Colonic mucosa (tissue), 4 donors: ENCODE results near the gene CCDC197. TPM values are rescaled to one million over a fixed set of nuclear protein-coding genes. Genes with fewer than 3 reads are reported as not detected.

Source experiments
- DNase-seq: peaks from one replicate; pipeline ENCODE4 v3.0.0-alpha.2; 2020
- H3K27ac ChIP-seq: fragments of 200-600 bp; one replicate; pipeline ENCODE4 v1.8.0; 2021
- H3K27me3 ChIP-seq: fragments of 200-600 bp; one replicate; pipeline ENCODE4 v1.8.0; 2021
- H3K36me3 ChIP-seq: fragments of 200-600 bp; one replicate; pipeline ENCODE4 v1.8.0; 2021
- H3K4me1 ChIP-seq: fragments of 200-600 bp; one replicate; pipeline ENCODE4 v1.8.0; 2021; ENCODE audit warnings: mild to moderate bottlenecking
- H3K4me3 ChIP-seq: fragments of 200-600 bp; one replicate; pipeline ENCODE4 v1.8.0; 2021
- H3K9ac ChIP-seq, 2 donors: one replicate each; pipeline ENCODE4 v1.7.0; 2013; ENCODE audit warnings: control low read depth in 2 of 2, low read depth in 2 of 2, low read length in 2 of 2
- H3K9me3 ChIP-seq: fragments of 200-600 bp; one replicate; pipeline ENCODE4 v1.8.0; 2021
- intact Hi-C: fragments of 100-400 bp; cut with DNase I; formaldehyde crosslinking; loops from one replicate; pipeline ENCODE4 v1.14.1; 2022
- total RNA-seq, 2 donors: library from RNA; stranded (reverse); fragmentation: NEBNext Ultra II Directional in 1 of 2; extraction: Animal tissue kit (Norgen Biotek cat#: 25700) in 1 of 2; gene quantifications; one replicate each; pipeline ENCODE4 v1.2.1, GENCODE V29; 2021
- TF ChIP-seq, protein P1 (sequence below): fragments of 200-600 bp; IDR thresholded peaks from one replicate; pipeline ENCODE4 v1.8.0; 2022; ENCODE audit warnings: antibody characterized with exemption, mild to moderate bottlenecking
- donor health status: healthy.
- donor health status: DM: no; HTN: no; CAD: no.
- donor health status: DM: no; HTN: no; CAD: no.

The CCDC197 gene
- total RNA-seq, 2 donors from 2014 or later, result not detected

DNA sequence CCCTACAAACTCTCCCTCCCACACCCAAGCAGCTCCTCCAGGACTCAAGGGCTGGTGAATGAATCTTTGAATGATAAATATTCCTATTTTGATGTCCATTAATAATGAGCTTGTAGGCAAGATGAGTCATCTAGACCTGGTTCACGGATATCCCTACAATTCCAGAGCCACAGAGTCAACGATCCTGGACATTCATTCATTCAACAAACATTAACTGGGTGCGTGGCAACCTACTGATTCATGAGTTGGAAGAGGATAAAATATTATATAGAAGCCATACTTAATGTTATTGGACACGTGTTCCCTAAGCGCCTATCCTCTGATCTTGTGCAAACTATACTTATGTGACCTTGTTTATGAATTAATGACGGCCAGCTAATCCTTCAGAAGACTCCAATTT is 28.6 kb downstream of the CCDC197 start:
- intact Hi-C loops, result no loop called here
- H3K4me1 ChIP-seq, result no peaks in the 10 kb centered on the region
- H3K27me3 ChIP-seq, result no peaks in the 10 kb centered on the region
- peak overlapping the region; percentile 79 for H3K4me3 ChIP-seq
- H3K9me3 ChIP-seq, result no peaks in the 10 kb centered on the region
- DNase-seq, result no peak
- no peak overlapping the region for H3K9ac ChIP-seq
- TF ChIP-seq, protein P1, sequence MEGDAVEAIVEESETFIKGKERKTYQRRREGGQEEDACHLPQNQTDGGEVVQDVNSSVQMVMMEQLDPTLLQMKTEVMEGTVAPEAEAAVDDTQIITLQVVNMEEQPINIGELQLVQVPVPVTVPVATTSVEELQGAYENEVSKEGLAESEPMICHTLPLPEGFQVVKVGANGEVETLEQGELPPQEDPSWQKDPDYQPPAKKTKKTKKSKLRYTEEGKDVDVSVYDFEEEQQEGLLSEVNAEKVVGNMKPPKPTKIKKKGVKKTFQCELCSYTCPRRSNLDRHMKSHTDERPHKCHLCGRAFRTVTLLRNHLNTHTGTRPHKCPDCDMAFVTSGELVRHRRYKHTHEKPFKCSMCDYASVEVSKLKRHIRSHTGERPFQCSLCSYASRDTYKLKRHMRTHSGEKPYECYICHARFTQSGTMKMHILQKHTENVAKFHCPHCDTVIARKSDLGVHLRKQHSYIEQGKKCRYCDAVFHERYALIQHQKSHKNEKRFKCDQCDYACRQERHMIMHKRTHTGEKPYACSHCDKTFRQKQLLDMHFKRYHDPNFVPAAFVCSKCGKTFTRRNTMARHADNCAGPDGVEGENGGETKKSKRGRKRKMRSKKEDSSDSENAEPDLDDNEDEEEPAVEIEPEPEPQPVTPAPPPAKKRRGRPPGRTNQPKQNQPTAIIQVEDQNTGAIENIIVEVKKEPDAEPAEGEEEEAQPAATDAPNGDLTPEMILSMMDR, result no peak
- H3K27ac ChIP-seq, result no peak overlapping the region
- no peaks in the 10 kb centered on the region for H3K36me3 ChIP-seq

DNA sequence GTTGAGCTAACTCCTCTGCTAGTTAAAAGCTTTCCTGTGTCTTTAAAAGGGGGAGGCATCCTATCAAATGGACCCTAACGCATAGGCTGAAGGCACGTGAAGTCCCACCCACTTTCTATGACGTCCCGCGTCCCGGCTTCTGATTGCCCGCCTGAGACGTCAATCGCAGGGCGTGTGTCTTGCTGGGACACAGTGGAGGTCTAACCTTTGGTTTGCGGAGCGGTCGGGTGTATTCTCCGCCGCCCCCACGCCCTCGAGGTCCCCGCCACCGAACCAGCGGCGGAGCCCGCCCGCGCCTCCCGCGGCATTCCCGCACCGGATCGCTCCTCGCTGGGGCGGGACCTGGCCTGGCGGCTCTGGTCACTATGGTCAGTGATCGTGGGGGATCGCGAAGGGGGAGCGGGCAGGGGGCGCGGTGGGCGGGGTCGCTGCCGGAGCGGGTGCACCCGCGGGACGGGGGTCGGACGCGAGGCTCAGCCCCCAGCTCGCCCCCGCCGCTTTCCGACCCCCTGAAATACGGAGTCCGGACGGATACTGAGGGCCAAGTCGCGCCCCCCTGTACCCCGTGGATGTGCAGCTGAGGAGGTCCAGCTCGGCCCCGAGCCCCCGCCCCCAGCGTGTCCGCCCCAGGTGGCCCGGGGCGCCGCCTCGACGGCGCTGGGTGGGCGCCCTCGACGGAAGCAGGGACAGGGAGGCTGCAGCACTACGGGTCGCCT is 29.2 kb downstream of the CCDC197 start, which contains the start of gene OTUB2:
Gene OTUB2, plus strand, starts transcription at position 168 of the 716 bp plus-strand sequence. Its CDS starts 198 bp downstream, at position 366.
- Histone ChIP-seq H3K9ac (peak within 1 kb of the TSS; percentile 38 to 52), H3K27ac (no peak within 1 kb of the TSS)
- intact Hi-C loops, result no loop called here

GRCh38 chr14:94026889-94027469 is 29.9 kb downstream of the CCDC197 start:
- TF ChIP-seq, protein P1, result no peak
- peak overlapping the region in 1 of 2 donors; percentile 52 for H3K9ac ChIP-seq
- intact Hi-C loops, result no loop called here

More for the DNA sequence above, 29.2 kb downstream of the CCDC197 start, which contains the start of gene OTUB2:
- DNase-seq, result peak; percentile 99
- peak within 1 kb of the TSS; percentile 79 for H3K4me3 ChIP-seq
- TF ChIP-seq, protein P1, result no peak
- no peaks in the 10 kb centered on the region for H3K36me3 ChIP-seq
- H3K27me3 ChIP-seq, result no peaks in the 10 kb centered on the region
- H3K4me1 ChIP-seq, result no peaks in the 10 kb centered on the region
- no peaks in the 10 kb centered on the region for H3K9me3 ChIP-seq

DNA sequence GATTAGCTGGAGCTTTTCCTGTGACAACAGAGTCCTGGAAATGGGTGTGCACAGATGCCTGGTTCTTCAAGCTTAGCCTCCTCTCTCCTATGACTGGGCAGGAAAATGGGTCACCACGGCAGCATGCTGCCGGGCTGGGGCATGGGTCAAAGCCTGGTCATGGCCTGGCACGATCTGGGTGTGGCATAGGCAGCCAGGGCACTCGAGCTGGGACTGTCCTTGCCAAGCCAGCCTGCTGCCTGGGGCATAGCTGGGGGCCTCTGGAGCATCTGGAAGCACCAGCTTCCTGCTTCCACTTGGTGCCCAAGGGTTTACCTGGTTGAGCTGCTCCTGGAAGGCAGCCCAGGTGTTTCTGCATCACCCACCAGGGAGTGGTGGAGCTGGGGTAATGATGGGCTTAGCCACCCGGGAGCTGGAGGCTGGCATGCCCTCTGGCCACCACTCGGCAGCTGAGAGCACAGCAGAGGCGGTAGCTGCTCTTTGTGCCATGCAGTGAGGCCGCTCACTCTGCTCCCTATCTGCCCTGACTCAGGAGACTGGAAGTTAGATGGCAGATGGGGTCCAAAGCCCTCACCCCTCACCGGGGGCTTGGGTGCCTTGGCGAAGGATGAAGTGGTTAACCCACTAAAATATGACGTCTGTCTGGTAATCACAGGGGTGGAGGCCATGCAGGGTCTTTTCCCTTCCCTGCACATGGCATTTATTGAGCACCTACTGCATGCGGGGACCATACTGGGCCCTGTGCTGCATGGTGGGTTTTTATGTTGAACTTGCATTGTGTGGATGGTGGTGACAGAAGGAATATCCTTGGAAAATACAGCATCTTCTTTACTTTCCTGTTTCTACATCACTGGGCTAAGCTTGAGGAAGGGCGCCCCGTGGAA is 30.7 kb downstream of the CCDC197 start:
- no peak overlapping the region for H3K4me3 ChIP-seq
- no peaks in the 10 kb centered on the region for H3K27me3 ChIP-seq
- no peaks in the 10 kb centered on the region for H3K36me3 ChIP-seq
- intact Hi-C loops, result no loop called here
- TF ChIP-seq, protein P1, result no peak
- H3K4me1 ChIP-seq, result no peaks in the 10 kb centered on the region
- H3K9me3 ChIP-seq, result no peaks in the 10 kb centered on the region
- DNase-seq, result no peak
- no peak overlapping the region for H3K9ac ChIP-seq
- H3K27ac ChIP-seq, result no peak overlapping the region

More at GRCh38 chr14:94026889-94027469, 29.9 kb downstream of the CCDC197 start:
- H3K36me3 ChIP-seq, result no peaks in the 10 kb centered on the region
- no peaks in the 10 kb centered on the region for H3K4me1 ChIP-seq
- H3K27ac ChIP-seq, result no peak overlapping the region
- no peaks in the 10 kb centered on the region for H3K27me3 ChIP-seq
- H3K4me3 ChIP-seq, result peak overlapping the region; percentile 79
- no peaks in the 10 kb centered on the region for H3K9me3 ChIP-seq
- DNase-seq, result no peak

GRCh38 chr14:94028450-94028826 is 31.3 kb downstream of the CCDC197 start:
- TF ChIP-seq, protein P1, result no peak
- H3K27ac ChIP-seq, result no peak overlapping the region
- intact Hi-C loops, result no loop called here
- no peaks in the 10 kb centered on the region for H3K4me1 ChIP-seq
- H3K4me3 ChIP-seq, result no peak overlapping the region
- H3K9me3 ChIP-seq, result no peaks in the 10 kb centered on the region
- H3K36me3 ChIP-seq, result no peaks in the 10 kb centered on the region
- no peaks in the 10 kb centered on the region for H3K27me3 ChIP-seq
- no peak overlapping the region for H3K9ac ChIP-seq
- DNase-seq, result no peak
